Upper lobe of left lung (tissue), 4 donors: ENCODE results near the gene MED27.

ENCODE experiments used
- CTCF ChIP-seq, 6 experiments: fragments of 450-650 bp in 4 of 6; fragments of 200-600 bp in 2 of 6; sonication (generic) in 2 of 6; IDR thresholded peaks; one replicate each; pipeline ENCODE4 v1.5.1; 2016 to 2019; ENCODE audit warnings: antibody characterized with exemption in 6 of 6
- EP300 ChIP-seq, 4 donors: sonication (generic); formaldehyde crosslinking; IDR thresholded peaks; one replicate each; pipeline ENCODE4 v1.5.1; 2017; ENCODE audit warnings: antibody characterized with exemption in 4 of 4, control low read depth in 2 of 4
- POLR2A ChIP-seq, 4 donors: fragments of 450-650 bp; IDR thresholded peaks; one replicate each; pipeline ENCODE4 v1.5.1; 2016 to 2017; ENCODE audit warnings: antibody characterized with exemption in 4 of 4, mild to moderate bottlenecking in 2 of 4

GRCh38 chr9:131835151-131835910, 244.3 kb downstream of the MED27 start:
- no peak for TF ChIP-seq POLR2A (IDR thresholded peaks at IDR 0.05)
- no peak for TF ChIP-seq EP300 (IDR thresholded peaks at IDR 0.05)
- no peak for TF ChIP-seq CTCF (IDR thresholded peaks at IDR 0.05)
